IPS-18c (cell line): ENCODE measurements around the gene TPX2.
"Not testable (repeated sequence)": the region's sequence is repeated elsewhere in the genome, so short reads cannot be mapped to it uniquely, and the experiment has no call there.

Source experiments
- H3K4me3 ChIP-seq: 2 replicates; pipeline ENCODE4 v1.7.0; 2013; ENCODE audit warnings: low read depth, mild to moderate bottlenecking, low read length, moderate library complexity; ENCODE audit not compliant: insufficient read depth
- H3K9me3 ChIP-seq: one replicate; pipeline ENCODE4 v1.6.1; 2013; ENCODE audit warnings: mild to moderate bottlenecking, low read length, moderate library complexity; ENCODE audit not compliant: control insufficient read depth, insufficient read depth

Gene TPX2

GRCh38 chr20:31818376-31818908 is 79.4 kb downstream of the TPX2 start:
- H3K9me3 ChIP-seq: no peaks in the 10 kb centered on the region
- H3K4me3 ChIP-seq: no peak overlapping the region

- Histone ChIP-seq H3K4me3 (no peak within 1 kb of the TSS), H3K9me3 (no peaks in the 10 kb centered on the region)
Measured at GRCh38 chr20:31819083-31819784, 80.1 kb downstream of the TPX2 start, which contains the start of gene MYLK2. TSS of gene MYLK2 (plus strand) at chr20:31819356. CDS start at chr20:31819581, 225 bp downstream.

GRCh38 chr20:31820228-31820627 is 81.1 kb downstream of the TPX2 start:
- no peaks in the 10 kb centered on the region for H3K9me3 ChIP-seq
- no peak overlapping the region for H3K4me3 ChIP-seq

GRCh38 chr20:31821427-31821826 is 82.3 kb downstream of the TPX2 start:
- Histone ChIP-seq H3K9me3 (no peaks in the 10 kb centered on the region), H3K4me3 (no peak overlapping the region)

GRCh38 chr20:31822421-31823330 is 83.6 kb downstream of the TPX2 start:
- Histone ChIP-seq H3K9me3 (no peaks in the 10 kb centered on the region), H3K4me3 (no peak overlapping the region)

- no peak overlapping the region for H3K4me3 ChIP-seq
- no peaks in the 10 kb centered on the region for H3K9me3 ChIP-seq
Measured at GRCh38 chr20:31823360-31824124, 84.5 kb downstream of the TPX2 start.

GRCh38 chr20:31824125-31824485 is 85.0 kb downstream of the TPX2 start:
- Histone ChIP-seq H3K4me3 (no peak overlapping the region), H3K9me3 (no peaks in the 10 kb centered on the region)

GRCh38 chr20:31824554-31825313 is 85.6 kb downstream of the TPX2 start:
- H3K9me3 ChIP-seq: no peaks in the 10 kb centered on the region

GRCh38 chr20:31826074-31826473 is 87.0 kb downstream of the TPX2 start:
- Histone ChIP-seq H3K4me3 (no peak overlapping the region), H3K9me3 (no peaks in the 10 kb centered on the region)

More at GRCh38 chr20:31824554-31825313, 85.6 kb downstream of the TPX2 start:
- H3K4me3 ChIP-seq: no peak overlapping the region

- no peaks in the 10 kb centered on the region for H3K9me3 ChIP-seq
- no peak overlapping the region for H3K4me3 ChIP-seq
Measured at GRCh38 chr20:31827059-31827458, 88.0 kb downstream of the TPX2 start.

GRCh38 chr20:31828016-31828415 is 88.9 kb downstream of the TPX2 start:
- not testable (repeated sequence) for H3K9me3 ChIP-seq, H3K4me3 ChIP-seq

- Histone ChIP-seq H3K9me3 (no peaks in the 10 kb centered on the region), H3K4me3 (no peak overlapping the region)
Measured at GRCh38 chr20:31829731-31830130, 90.6 kb downstream of the TPX2 start.

- no peaks in the 10 kb centered on the region for H3K9me3 ChIP-seq
- H3K4me3 ChIP-seq: no peak overlapping the region
Measured at GRCh38 chr20:31830406-31830981, 91.4 kb downstream of the TPX2 start.

GRCh38 chr20:31831211-31831610 is 92.1 kb downstream of the TPX2 start:
- Histone ChIP-seq H3K4me3 (no peak overlapping the region), H3K9me3 (peaks cover 2% of the 10 kb centered on the region)

- no peak overlapping the region for H3K4me3 ChIP-seq
- peaks cover 2% of the 10 kb centered on the region for H3K9me3 ChIP-seq
Measured at GRCh38 chr20:31831771-31832306, 92.7 kb downstream of the TPX2 start.
